Measurements from ENCODE around the gene HPN.

DNA sequence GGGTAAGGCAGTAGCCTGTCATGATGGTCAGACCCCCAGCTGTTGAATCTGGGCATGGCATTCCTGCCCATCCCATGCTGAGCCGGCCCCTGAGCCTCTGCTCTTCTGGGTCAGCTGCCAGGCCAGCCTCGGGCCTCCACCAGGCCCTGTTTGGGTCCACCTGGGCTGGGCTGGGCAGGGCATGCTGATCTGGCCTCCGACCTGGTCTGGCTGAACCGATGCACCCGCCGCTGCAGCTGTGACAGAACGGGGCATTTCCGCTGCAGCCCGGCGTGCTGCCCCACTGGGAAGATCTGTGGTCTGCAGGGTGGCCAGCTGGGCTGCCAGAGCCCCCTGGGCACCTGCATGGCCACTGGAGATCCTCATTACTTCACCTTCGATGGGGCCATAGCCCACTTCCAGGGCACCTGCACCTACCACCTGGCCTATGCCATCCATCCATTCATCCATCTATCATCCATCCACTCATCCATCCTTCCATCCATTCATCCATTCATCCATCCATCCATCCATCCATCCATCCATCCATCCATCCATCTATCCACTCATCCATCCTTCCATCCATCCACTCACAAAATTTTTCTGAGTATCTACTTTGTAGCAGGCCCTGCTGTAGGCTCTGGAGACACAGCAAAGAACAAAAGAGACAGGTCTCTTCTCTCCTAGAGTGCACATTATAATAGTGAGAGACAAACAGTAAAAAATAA, 52.6 kb downstream of the HPN start:
- TF ChIP-seq CTCF (IDR thresholded peaks at IDR 0.05) (no peak), POLR2A (IDR thresholded peaks at IDR 0.05) (no peak)

All from suprapubic skin (tissue), 3 donors.